ENCODE data around the gene NGRN. TPM values are rescaled to one million over a fixed set of nuclear protein-coding genes. Genes with fewer than 3 reads are reported as not detected.

The NGRN gene
- total RNA-seq, 1 experiment from 2014 or later = 137 TPM

- POLR2A ChIA-PET = no interaction called here
- BruUV-seq (replicated peaks) = no TSS peak
- TF ChIP-seq TCF7L2 (IDR thresholded peaks at IDR 0.05; ENCODE audit: low read depth, low read length) (no peak), REST (IDR thresholded peaks at IDR 0.05; ENCODE audit: insufficient read depth in 1 of 2, low read depth in 2 of 2, low read length in 1 of 2) (no peak), POLR2AphosphoS5 (IDR thresholded peaks at IDR 0.05; ENCODE audit: low read depth, low read length) (no peak), SIN3A (IDR thresholded peaks at IDR 0.05; ENCODE audit: borderline replicate concordance, insufficient read depth, low read depth, low read length) (no peak)
- TF ChIP-seq, protein P1, sequence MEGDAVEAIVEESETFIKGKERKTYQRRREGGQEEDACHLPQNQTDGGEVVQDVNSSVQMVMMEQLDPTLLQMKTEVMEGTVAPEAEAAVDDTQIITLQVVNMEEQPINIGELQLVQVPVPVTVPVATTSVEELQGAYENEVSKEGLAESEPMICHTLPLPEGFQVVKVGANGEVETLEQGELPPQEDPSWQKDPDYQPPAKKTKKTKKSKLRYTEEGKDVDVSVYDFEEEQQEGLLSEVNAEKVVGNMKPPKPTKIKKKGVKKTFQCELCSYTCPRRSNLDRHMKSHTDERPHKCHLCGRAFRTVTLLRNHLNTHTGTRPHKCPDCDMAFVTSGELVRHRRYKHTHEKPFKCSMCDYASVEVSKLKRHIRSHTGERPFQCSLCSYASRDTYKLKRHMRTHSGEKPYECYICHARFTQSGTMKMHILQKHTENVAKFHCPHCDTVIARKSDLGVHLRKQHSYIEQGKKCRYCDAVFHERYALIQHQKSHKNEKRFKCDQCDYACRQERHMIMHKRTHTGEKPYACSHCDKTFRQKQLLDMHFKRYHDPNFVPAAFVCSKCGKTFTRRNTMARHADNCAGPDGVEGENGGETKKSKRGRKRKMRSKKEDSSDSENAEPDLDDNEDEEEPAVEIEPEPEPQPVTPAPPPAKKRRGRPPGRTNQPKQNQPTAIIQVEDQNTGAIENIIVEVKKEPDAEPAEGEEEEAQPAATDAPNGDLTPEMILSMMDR (IDR thresholded peaks at IDR 0.05) = no peak
- Histone ChIP-seq H3K27me3 (ENCODE audit: control insufficient read depth, insufficient read depth, low read length) (no peaks in the 10 kb centered on the region), H3K4me1 (ENCODE audit: control insufficient read depth, insufficient read depth, low read length) (peaks cover 10% of the 10 kb centered on the region; the same call in 1 of the 2 replicates), H3K4me3 (ENCODE audit: low read depth in 2 of 2, low read length in 2 of 2) (no peak overlapping the region), H3K36me3 (ENCODE audit: control insufficient read depth, insufficient read depth, low read length) (no peaks in the 10 kb centered on the region), H3K27ac (ENCODE audit: low read length) (no peak overlapping the region), H3K9me3 (ENCODE audit: control insufficient read depth, insufficient read depth, low read depth, low read length) (no peaks in the 10 kb centered on the region)
- DNase-seq (ENCODE audit: low read depth, low spot score) = no peak
- CTCF ChIA-PET = no interaction called here
- in situ Hi-C loops (cut with HindIII; ENCODE audit: low pct_unique_long_range_greater_than_20kb, low sequenced_read_pairs) = no loop called here
- intact Hi-C loops (cut with micrococcal nuclease; ENCODE audit: unreplicated experiment) = no loop called here
- no peak for ATAC-seq
Observed at GRCh38 chr15:90316139-90316538, 50.7 kb downstream of the NGRN start.

DNA sequence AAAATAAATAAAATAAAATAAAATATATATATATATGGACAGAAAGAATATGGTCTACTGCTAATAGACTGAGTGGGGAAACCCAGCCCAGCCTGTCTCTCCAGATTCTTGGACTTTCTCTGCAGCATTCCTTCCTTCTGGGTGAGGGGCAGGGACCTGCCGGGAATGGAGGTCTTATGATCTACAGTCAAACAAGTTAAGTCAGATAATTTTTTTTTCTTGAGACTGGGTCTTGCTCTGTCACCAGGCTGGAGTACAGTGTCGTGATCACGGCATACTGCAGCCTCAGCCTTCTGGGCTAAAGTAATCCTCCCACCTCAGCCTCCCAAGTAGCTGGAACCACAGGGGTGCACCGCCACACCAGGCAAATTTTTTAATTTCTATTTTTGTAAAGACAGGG lies 53.1 kb downstream of the NGRN start:
- TF ChIP-seq TCF7L2 (IDR thresholded peaks at IDR 0.05; ENCODE audit: low read depth, low read length) (no peak), SIN3A (IDR thresholded peaks at IDR 0.05; ENCODE audit: borderline replicate concordance, insufficient read depth, low read depth, low read length) (no peak), REST (IDR thresholded peaks at IDR 0.05; ENCODE audit: insufficient read depth in 1 of 2, low read depth in 2 of 2, low read length in 1 of 2) (no peak), POLR2AphosphoS5 (IDR thresholded peaks at IDR 0.05; ENCODE audit: low read depth, low read length) (no peak)
- TF ChIP-seq, protein P1 (IDR thresholded peaks at IDR 0.05) = no peak
- CTCF ChIA-PET = interaction anchor here (0.7 to 3.3 kb wide), 4 partner anchors 18 to 163 kb away, joined by 3 to 26 read pairs (median 6); partner anchors contain the start of gene TTLL13
- no peaks in the 10 kb centered on the region for H3K36me3 ChIP-seq (ENCODE audit: control insufficient read depth, insufficient read depth, low read length)
- BruUV-seq (replicated peaks) = no TSS peak
- H3K4me1 ChIP-seq (ENCODE audit: control insufficient read depth, insufficient read depth, low read length) = peaks cover 14% of the 10 kb centered on the region
- no peak overlapping the region for H3K27ac ChIP-seq (ENCODE audit: low read length)
- DNase-seq (ENCODE audit: low read depth, low spot score) (no peak), ATAC-seq (no peak)
- no peaks in the 10 kb centered on the region for H3K27me3 ChIP-seq (ENCODE audit: control insufficient read depth, insufficient read depth, low read length)
- in situ Hi-C loops (cut with HindIII; ENCODE audit: low pct_unique_long_range_greater_than_20kb, low sequenced_read_pairs) = no loop called here
- no peaks in the 10 kb centered on the region for H3K9me3 ChIP-seq (ENCODE audit: control insufficient read depth, insufficient read depth, low read depth, low read length)
- intact Hi-C loops (cut with micrococcal nuclease; ENCODE audit: unreplicated experiment) = no loop called here
- H3K4me3 ChIP-seq (ENCODE audit: low read depth in 2 of 2, low read length in 2 of 2) = no peak overlapping the region
- POLR2A ChIA-PET = no interaction called here

Data from Panc1 (cell line).